ENCODE data around the gene PLA2G4E.

Gene PLA2G4E

DNA sequence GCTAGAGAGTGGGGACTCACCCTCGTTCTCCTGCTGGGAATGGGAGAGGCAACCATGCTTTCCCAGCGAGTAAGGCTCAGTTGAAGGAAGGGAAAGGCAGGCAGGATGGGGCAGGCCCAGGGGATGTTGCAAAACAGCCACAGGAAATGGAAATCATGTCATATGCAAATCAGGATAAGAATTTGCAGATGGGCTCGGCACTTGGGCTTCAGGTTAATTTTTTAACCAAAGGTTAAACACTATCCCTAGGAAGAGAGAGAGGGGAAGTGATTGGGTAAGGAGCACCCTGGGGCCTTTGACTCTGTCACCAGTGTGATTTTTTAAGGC is 14.6 kb upstream of the PLA2G4E start:
- in situ Hi-C loops (cut with HindIII; ENCODE audit: low sequenced_read_pairs) = no loop called here
- DNase-seq (ENCODE audit: low read depth, low spot score) = no peak
- no peak overlapping the region for H3K4me3 ChIP-seq (ENCODE audit: low read depth, low read length)
- TF ChIP-seq, protein P1, sequence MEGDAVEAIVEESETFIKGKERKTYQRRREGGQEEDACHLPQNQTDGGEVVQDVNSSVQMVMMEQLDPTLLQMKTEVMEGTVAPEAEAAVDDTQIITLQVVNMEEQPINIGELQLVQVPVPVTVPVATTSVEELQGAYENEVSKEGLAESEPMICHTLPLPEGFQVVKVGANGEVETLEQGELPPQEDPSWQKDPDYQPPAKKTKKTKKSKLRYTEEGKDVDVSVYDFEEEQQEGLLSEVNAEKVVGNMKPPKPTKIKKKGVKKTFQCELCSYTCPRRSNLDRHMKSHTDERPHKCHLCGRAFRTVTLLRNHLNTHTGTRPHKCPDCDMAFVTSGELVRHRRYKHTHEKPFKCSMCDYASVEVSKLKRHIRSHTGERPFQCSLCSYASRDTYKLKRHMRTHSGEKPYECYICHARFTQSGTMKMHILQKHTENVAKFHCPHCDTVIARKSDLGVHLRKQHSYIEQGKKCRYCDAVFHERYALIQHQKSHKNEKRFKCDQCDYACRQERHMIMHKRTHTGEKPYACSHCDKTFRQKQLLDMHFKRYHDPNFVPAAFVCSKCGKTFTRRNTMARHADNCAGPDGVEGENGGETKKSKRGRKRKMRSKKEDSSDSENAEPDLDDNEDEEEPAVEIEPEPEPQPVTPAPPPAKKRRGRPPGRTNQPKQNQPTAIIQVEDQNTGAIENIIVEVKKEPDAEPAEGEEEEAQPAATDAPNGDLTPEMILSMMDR (IDR thresholded peaks at IDR 0.05; ENCODE audit: low read depth, low read length) = no peak

GRCh38 chr15:42034628-42035434 is 14.0 kb upstream of the PLA2G4E start:
- in situ Hi-C loops (cut with HindIII; ENCODE audit: low sequenced_read_pairs) = no loop called here

DNA sequence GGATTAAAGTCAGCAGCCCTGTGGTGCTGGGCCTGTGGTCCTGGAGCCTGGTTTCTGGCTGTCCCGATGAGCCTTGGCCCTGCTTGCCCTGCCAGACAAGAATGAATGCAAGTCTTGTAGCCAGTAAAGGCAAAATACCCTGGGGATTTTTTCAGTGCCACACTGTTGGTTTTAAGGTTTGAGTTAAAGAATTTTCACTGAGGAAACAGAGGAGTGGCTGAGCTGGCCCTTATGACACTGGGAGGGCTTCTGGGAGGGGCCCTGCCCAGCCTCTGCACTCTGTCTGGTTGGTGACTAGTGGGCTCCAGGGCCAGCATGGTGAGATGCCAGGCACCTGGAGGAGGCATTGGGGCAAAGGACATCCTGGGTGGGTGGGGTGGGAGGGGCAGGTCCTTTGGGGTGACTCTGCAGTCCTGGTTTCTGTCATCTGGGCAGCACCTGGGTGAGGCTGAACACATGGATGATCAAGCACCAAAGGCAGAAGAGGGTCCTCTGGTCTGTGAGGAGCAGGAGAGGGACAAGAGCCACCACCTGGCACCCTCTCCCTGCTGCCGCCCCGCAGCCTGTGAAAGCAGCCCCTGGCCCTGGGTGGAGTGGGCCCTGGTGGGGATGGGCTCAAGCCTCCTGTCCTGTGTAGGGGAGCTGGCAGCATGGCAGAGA is 12.5 kb upstream of the PLA2G4E start:
- no peak for DNase-seq (ENCODE audit: low read depth, low spot score)
- in situ Hi-C loops (cut with HindIII; ENCODE audit: low sequenced_read_pairs) = no loop called here
- TF ChIP-seq, protein P1 (IDR thresholded peaks at IDR 0.05; ENCODE audit: low read depth, low read length) = no peak
- H3K4me3 ChIP-seq (ENCODE audit: low read depth, low read length) = no peak overlapping the region

More at GRCh38 chr15:42034628-42035434, 14.0 kb upstream of the PLA2G4E start:
- TF ChIP-seq, protein P1 (IDR thresholded peaks at IDR 0.05; ENCODE audit: low read depth, low read length) = no peak
- H3K4me3 ChIP-seq (ENCODE audit: low read depth, low read length) = no peak overlapping the region
- DNase-seq (ENCODE audit: low read depth, low spot score) = no peak

GRCh38 chr15:42032376-42033213 is 11.8 kb upstream of the PLA2G4E start:
- TF ChIP-seq, protein P1 (IDR thresholded peaks at IDR 0.05; ENCODE audit: low read depth, low read length) = no peak
- no peak for DNase-seq (ENCODE audit: low read depth, low spot score)
- H3K4me3 ChIP-seq (ENCODE audit: low read depth, low read length) = no peak overlapping the region
- in situ Hi-C loops (cut with HindIII; ENCODE audit: low sequenced_read_pairs) = no loop called here

- H3K4me3 ChIP-seq (ENCODE audit: low read depth, low read length) = no peak overlapping the region
- in situ Hi-C loops (cut with HindIII; ENCODE audit: low sequenced_read_pairs) = no loop called here
- DNase-seq (ENCODE audit: low read depth, low spot score) = no peak
- TF ChIP-seq, protein P1 (IDR thresholded peaks at IDR 0.05; ENCODE audit: low read depth, low read length) = no peak
Observed at GRCh38 chr15:42031198-42031915, 10.5 kb upstream of the PLA2G4E start.

DNA sequence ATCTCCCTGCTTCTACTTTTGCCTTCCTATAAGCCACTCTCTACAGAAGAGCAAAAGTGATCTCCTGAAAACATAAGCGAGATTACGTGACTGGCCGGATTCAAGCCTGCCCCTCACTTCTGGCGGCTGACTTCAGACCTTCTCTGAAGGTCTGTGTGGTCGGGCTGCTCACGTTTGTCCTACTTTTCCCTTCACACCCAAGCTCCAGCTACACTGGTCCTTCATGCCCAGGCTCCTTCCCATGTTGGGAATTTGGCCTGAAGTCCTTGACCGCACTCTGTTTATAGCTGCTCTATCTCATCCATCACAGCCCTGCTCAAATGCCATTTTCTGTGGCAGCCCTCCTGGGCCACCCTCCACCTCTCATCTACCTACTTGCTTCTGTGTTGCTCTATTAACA is 6.7 kb upstream of the PLA2G4E start:
- no peak overlapping the region for H3K4me3 ChIP-seq (ENCODE audit: low read depth, low read length)
- TF ChIP-seq, protein P1 (IDR thresholded peaks at IDR 0.05; ENCODE audit: low read depth, low read length) = no peak
- no peak for DNase-seq (ENCODE audit: low read depth, low spot score)
- in situ Hi-C loops (cut with HindIII; ENCODE audit: low sequenced_read_pairs) = no loop called here
